OCI-LY7 (cell line): Measurements from ENCODE around the gene ZNF311. TPM values are rescaled to one million over a fixed set of nuclear protein-coding genes. Genes with fewer than 3 reads are reported as not detected.
"Not testable (repeated sequence)": the region's sequence is repeated elsewhere in the genome, so short reads cannot be mapped to it uniquely, and the experiment has no call there.

Experiments used
- BruUV-seq: library from RNA; stranded (reverse); fragments of 400-500 nt; replicated peaks from 2 replicates; lab custom pipeline; 2021; lab: Mats Ljungman, UMichigan
- CTCF ChIA-PET: fragments of 300-600 bp; sonication (Branson Sonifier 250); formaldehyde crosslinking; loops from one replicate; lab custom pipeline; 2022; ENCODE audit warnings: antibody characterized with exemption; ENCODE audit not compliant: unreplicated experiment; lab: Charles Lee
- POLR2A ChIA-PET: fragments of 300-600 bp; sonication (Branson Sonifier 250); formaldehyde crosslinking; loops from one replicate; lab custom pipeline; 2022; ENCODE audit warnings: antibody characterized with exemption; lab: Charles Lee
- DNase-seq: peaks from one replicate; pipeline ENCODE4 v3.0.0-alpha.2; 2015; ENCODE audit warnings: low spot score
- H2AFZ ChIP-seq: fragments of 200-600 bp; sonication (generic), shearing (Covaris generic); 2 replicates; pipeline ENCODE4 v1.6.1; 2014; ENCODE audit warnings: mild to moderate bottlenecking, antibody characterized with exemption, low read length, moderate library complexity
- H3K27ac ChIP-seq: fragments of 200-600 bp; sonication (generic); 2 replicates; pipeline ENCODE4 v1.5.1; 2014; ENCODE audit warnings: mixed run types, low read depth, mild to moderate bottlenecking, moderate library complexity, low read length, inconsistent platforms; ENCODE audit not compliant: poor library complexity, severe bottlenecking
- H3K36me3 ChIP-seq: fragments of 200-600 bp; sonication (generic); 2 replicates; pipeline ENCODE4 v1.6.1; 2014; ENCODE audit warnings: mild to moderate bottlenecking, antibody characterized with exemption, low read length, moderate library complexity, mixed read lengths; ENCODE audit not compliant: insufficient read depth
- H3K4me1 ChIP-seq: fragments of 200-600 bp; sonication (generic); 2 replicates; pipeline ENCODE4 v1.5.1; 2014; ENCODE audit warnings: mild to moderate bottlenecking, low read length; ENCODE audit not compliant: insufficient read depth, poor library complexity, severe bottlenecking
- H3K4me2 ChIP-seq: fragments of 200-600 bp; sonication (generic); 2 replicates; pipeline ENCODE4 v1.6.1; 2014; ENCODE audit warnings: mild to moderate bottlenecking, low read length
- H3K4me3 ChIP-seq: fragments of 200-600 bp; sonication (generic); 2 replicates; pipeline ENCODE4 v1.5.1; 2014; ENCODE audit warnings: mild to moderate bottlenecking, low read depth, low read length; ENCODE audit not compliant: poor library complexity, severe bottlenecking
- H3K79me2 ChIP-seq: fragments of 200-600 bp; sonication (generic); 2 replicates; pipeline ENCODE4 v1.6.1; 2016; ENCODE audit warnings: low read depth, mild to moderate bottlenecking, low read length, moderate library complexity, mixed read lengths; ENCODE audit not compliant: insufficient read depth
- H3K9me2 ChIP-seq: fragments of 200-600 bp; sonication (generic); 2 replicates; pipeline ENCODE4 v1.6.1; 2016; ENCODE audit warnings: mild to moderate bottlenecking, low read length, mixed read lengths; ENCODE audit not compliant: insufficient read depth
- H3K9me3 ChIP-seq: fragments of 200-600 bp; sonication (generic); 2 replicates; pipeline ENCODE4 v1.6.1; 2014; ENCODE audit warnings: mild to moderate bottlenecking, mixed run types, low read length, mixed read lengths
- H4K20me1 ChIP-seq: fragments of 200-600 bp; sonication (generic); 2 replicates; pipeline ENCODE4 v1.6.1; 2014; ENCODE audit warnings: mild to moderate bottlenecking, antibody characterized with exemption, low read length, moderate library complexity, mixed read lengths; ENCODE audit not compliant: insufficient read depth
- CTCF ChIP-seq: fragments of 200-600 bp; sonication (generic); conservative IDR thresholded peaks from 2 replicates; pipeline ENCODE4 v1.5.1; 2014; ENCODE audit warnings: mild to moderate bottlenecking, antibody characterized with exemption, low read length, moderate library complexity, mixed read lengths
- EZH2phosphoT487 ChIP-seq: fragments of 200-600 bp; sonication (generic); IDR thresholded peaks from 2 replicates; pipeline ENCODE4 v1.6.1; 2018; ENCODE audit warnings: low read depth, borderline replicate concordance, mild to moderate bottlenecking, mixed run types, antibody characterized with exemption, low read length, moderate library complexity, mixed read lengths
- intact Hi-C: fragments of 100-400 bp; cut with micrococcal nuclease; formaldehyde crosslinking; loops from one replicate; pipeline ENCODE4 v1.10.0; 2022; ENCODE audit not compliant: unreplicated experiment
- total RNA-seq, 2 experiments: library from RNA; depleted of rRNA in 1 of 2; stranded (reverse); fragments of >200 nt in 1 of 2; shearing (Covaris generic) in 1 of 2; gene quantifications; 2 replicates each; pipeline ENCODE4 v1.2.3, GENCODE V29; 2014 to 2022

ZNF311 gene
- total RNA-seq, 2 experiments from 2014 or later = not detected

GRCh38 chr6:28956331-28956730, 48.8 kb downstream of the ZNF311 start:
- no peak overlapping the region for H3K4me3 ChIP-seq
- peaks cover 16% of the 10 kb centered on the region for H3K4me1 ChIP-seq
- no peaks in the 10 kb centered on the region for H3K9me3 ChIP-seq
- no TSS peak for BruUV-seq
- H3K36me3 ChIP-seq = no peaks in the 10 kb centered on the region
- intact Hi-C loops = no loop called here
- H4K20me1 ChIP-seq = no peaks in the 10 kb centered on the region
- TF ChIP-seq EZH2phosphoT487 (no peak), CTCF (no peak)
- no peaks in the 10 kb centered on the region for H3K79me2 ChIP-seq
- DNase-seq = no peak
- ChIA-PET POLR2A (no interaction called here), CTCF (no interaction called here)
- no peak overlapping the region for H3K27ac ChIP-seq
- H3K9me2 ChIP-seq = no peaks in the 10 kb centered on the region
- H2AFZ ChIP-seq = peak overlapping the region; percentile 75; the same call in 1 of the 2 replicates
- H3K4me2 ChIP-seq = no peak overlapping the region

GRCh38 chr6:28953585-28954258, 51.4 kb downstream of the ZNF311 start:
- ChIA-PET POLR2A (interaction anchor here (0.8 kb wide), 2 partner anchors 75 to 80 kb away, joined by 3 read pairs; no protein-coding TSS in a partner anchor), CTCF (no interaction called here)
- BruUV-seq = no TSS peak
- Histone ChIP-seq H3K79me2 (no peaks in the 10 kb centered on the region), H2AFZ (peak overlapping the region; percentile 89), H3K9me3 (no peaks in the 10 kb centered on the region), H3K4me1 (peaks cover 16% of the 10 kb centered on the region), H3K4me2 (peak overlapping the region; percentile 76), H3K27ac (no peak overlapping the region), H3K36me3 (no peaks in the 10 kb centered on the region), H3K9me2 (no peaks in the 10 kb centered on the region), H4K20me1 (no peaks in the 10 kb centered on the region), H3K4me3 (peak overlapping the region; percentile 65)
- intact Hi-C loops = loop anchor here (1.0 kb wide), 2 partner anchors 9 to 28 kb away; no protein-coding TSS in a partner anchor
- DNase-seq = no peak
- TF ChIP-seq CTCF (no peak), EZH2phosphoT487 (no peak)

- peak; percentile 74 for DNase-seq
- Histone ChIP-seq H3K36me3 (no peaks in the 10 kb centered on the region), H4K20me1 (no peaks in the 10 kb centered on the region), H3K27ac (no peak overlapping the region), H3K4me2 (peak overlapping the region; percentile 76), H3K9me3 (no peaks in the 10 kb centered on the region), H3K4me3 (peak overlapping the region; percentile 65), H3K9me2 (no peaks in the 10 kb centered on the region), H3K79me2 (no peaks in the 10 kb centered on the region), H2AFZ (peak overlapping the region; percentile 89), H3K4me1 (peaks cover 18% of the 10 kb centered on the region)
- CTCF ChIA-PET = no interaction called here
- no TSS peak for BruUV-seq
- TF ChIP-seq EZH2phosphoT487 (no peak), CTCF (no peak)
- intact Hi-C loops = loop anchor here (1.0 kb wide), 2 partner anchors 9 to 28 kb away; no protein-coding TSS in a partner anchor
- POLR2A ChIA-PET = interaction anchor here (0.7 to 0.8 kb wide), 3 partner anchors 26 to 79 kb away, joined by 3 read pairs; no protein-coding TSS in a partner anchor
These were observed 52.0 kb downstream of the ZNF311 start for GRCh38 chr6:28953039-28953584.

- H3K4me3 ChIP-seq, intact Hi-C loops, H3K27ac ChIP-seq, POLR2A ChIA-PET, H3K9me3 ChIP-seq, H2AFZ ChIP-seq, H3K9me2 ChIP-seq, H3K79me2 ChIP-seq, H3K36me3 ChIP-seq, BruUV-seq, H3K4me2 ChIP-seq, H4K20me1 ChIP-seq, DNase-seq, CTCF ChIA-PET: not testable (repeated sequence)
- H3K4me1 ChIP-seq = peaks cover 36% of the 10 kb centered on the region
These were observed 55.4 kb downstream of the ZNF311 start for GRCh38 chr6:28949656-28950195.
